Stomach smooth muscle (tissue), 2 donors: ENCODE data around the gene GCC2.

ENCODE experiments used
- H3K27ac ChIP-seq: one replicate; pipeline ENCODE4 v1.7.0; 2013; ENCODE audit warnings: mild to moderate bottlenecking, low read length, inconsistent platforms
- H3K27me3 ChIP-seq, 2 donors: one replicate each; pipeline ENCODE4 v1.7.0; 2013; ENCODE audit warnings: low read length in 2 of 2; ENCODE audit not compliant: insufficient read depth in 2 of 2, control insufficient read depth in 1 of 2
- H3K36me3 ChIP-seq, 2 donors: one replicate each; pipeline ENCODE4 v1.7.0; 2013; ENCODE audit warnings: low read length in 2 of 2; ENCODE audit not compliant: control insufficient read depth in 2 of 2, insufficient read depth in 2 of 2
- H3K4me1 ChIP-seq: one replicate; pipeline ENCODE4 v1.7.0; 2013; ENCODE audit warnings: low read length; ENCODE audit not compliant: control insufficient read depth, insufficient read depth
- H3K4me3 ChIP-seq, 2 donors: one replicate each; pipeline ENCODE4 v1.7.0; 2013; ENCODE audit warnings: low read length in 2 of 2
- H3K9ac ChIP-seq, 2 donors: one replicate each; pipeline ENCODE4 v1.7.0; 2013; ENCODE audit warnings: low read length in 2 of 2, mild to moderate bottlenecking in 1 of 2
- H3K9me3 ChIP-seq, 2 donors: one replicate each; pipeline ENCODE4 v1.7.0; 2013; ENCODE audit warnings: low read length in 2 of 2; ENCODE audit not compliant: control insufficient read depth in 2 of 2
- donor health status: healthy.
- donor health status: Pancreatic carcinoma.

GCC2 gene, protein sequence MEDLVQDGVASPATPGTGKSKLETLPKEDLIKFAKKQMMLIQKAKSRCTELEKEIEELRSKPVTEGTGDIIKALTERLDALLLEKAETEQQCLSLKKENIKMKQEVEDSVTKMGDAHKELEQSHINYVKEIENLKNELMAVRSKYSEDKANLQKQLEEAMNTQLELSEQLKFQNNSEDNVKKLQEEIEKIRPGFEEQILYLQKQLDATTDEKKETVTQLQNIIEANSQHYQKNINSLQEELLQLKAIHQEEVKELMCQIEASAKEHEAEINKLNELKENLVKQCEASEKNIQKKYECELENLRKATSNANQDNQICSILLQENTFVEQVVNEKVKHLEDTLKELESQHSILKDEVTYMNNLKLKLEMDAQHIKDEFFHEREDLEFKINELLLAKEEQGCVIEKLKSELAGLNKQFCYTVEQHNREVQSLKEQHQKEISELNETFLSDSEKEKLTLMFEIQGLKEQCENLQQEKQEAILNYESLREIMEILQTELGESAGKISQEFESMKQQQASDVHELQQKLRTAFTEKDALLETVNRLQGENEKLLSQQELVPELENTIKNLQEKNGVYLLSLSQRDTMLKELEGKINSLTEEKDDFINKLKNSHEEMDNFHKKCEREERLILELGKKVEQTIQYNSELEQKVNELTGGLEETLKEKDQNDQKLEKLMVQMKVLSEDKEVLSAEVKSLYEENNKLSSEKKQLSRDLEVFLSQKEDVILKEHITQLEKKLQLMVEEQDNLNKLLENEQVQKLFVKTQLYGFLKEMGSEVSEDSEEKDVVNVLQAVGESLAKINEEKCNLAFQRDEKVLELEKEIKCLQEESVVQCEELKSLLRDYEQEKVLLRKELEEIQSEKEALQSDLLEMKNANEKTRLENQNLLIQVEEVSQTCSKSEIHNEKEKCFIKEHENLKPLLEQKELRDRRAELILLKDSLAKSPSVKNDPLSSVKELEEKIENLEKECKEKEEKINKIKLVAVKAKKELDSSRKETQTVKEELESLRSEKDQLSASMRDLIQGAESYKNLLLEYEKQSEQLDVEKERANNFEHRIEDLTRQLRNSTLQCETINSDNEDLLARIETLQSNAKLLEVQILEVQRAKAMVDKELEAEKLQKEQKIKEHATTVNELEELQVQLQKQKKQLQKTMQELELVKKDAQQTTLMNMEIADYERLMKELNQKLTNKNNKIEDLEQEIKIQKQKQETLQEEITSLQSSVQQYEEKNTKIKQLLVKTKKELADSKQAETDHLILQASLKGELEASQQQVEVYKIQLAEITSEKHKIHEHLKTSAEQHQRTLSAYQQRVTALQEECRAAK (N-terminal part only)

DNA sequence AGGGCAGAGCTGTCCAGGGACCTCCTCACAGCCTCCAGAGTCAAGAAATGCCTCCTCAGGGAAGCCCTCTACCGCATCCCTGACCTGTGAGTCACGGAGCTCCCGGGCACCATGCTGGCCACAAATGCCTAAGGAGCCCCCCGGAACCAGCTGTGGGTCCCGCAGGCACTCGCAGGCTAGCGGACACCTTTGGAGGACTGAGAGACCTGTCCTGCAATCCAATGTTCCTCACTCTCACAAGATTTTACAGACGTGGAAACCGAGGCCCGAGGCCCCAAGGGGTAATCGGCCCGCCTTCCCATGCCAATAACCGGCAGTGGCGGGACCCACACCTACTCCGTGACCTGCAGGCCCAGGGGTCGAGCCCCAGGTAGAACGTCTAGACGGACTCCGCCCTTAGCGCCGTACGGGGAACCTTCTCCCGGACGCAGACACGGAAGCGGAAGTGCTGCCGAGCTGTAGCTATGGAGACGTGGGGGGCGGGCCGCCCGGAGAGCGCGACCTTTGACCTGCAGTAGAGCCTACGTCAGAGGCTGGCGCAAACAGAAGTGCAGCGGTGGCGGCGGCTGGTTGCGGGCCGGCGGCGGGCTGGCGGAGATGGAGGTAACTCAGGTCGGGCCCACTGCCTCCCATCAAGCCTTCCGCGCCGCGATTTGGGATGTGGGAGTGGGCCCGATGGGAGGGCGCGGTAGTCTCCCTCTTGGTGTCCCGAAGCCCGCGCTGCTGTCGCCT, at the start of gene GCC2:
GCC2 (plus strand) TSS at position 529 of the 732 bp plus-strand sequence; CDS start at position 598, 69 bp downstream.
- H3K4me1 ChIP-seq, result peaks cover 4% of the 10 kb centered on the region
- peak within 1 kb of the TSS; percentile 78 to 93 for H3K9ac ChIP-seq
- H3K4me3 ChIP-seq, result peak within 1 kb of the TSS; percentile 91 to 96

DNA sequence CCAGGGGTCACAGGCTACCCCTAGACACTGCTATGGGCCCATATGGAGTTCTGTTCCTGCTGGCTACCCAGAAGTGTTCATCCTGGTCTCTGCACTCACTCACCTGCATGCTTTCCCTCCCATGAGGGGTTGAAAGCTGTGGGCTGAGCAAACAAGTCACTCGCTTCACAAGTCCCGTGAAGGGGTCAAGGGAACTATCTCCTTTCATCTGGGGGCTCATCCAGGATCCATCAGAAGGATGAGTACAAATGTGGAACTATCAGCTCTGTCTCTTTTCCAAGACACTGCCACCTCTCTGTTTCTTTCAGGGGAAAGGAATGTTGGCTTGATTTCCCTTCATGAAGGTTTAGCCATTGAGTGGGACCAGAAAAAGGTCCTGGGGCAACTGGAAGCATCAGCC, 49.5 kb upstream of the GCC2 start:
- H3K4me3 ChIP-seq, result no peak overlapping the region
- no peaks in the 10 kb centered on the region for H3K27me3 ChIP-seq
- no peak overlapping the region for H3K9ac ChIP-seq
- no peak overlapping the region for H3K27ac ChIP-seq
- no peaks in the 10 kb centered on the region for H3K36me3 ChIP-seq
- H3K9me3 ChIP-seq, result peaks cover 6 to 18% of the 10 kb centered on the region in 2 donors
- peaks cover 3% of the 10 kb centered on the region for H3K4me1 ChIP-seq

More for the DNA sequence above, at the start of gene GCC2:
- Histone ChIP-seq H3K36me3 (peaks cover 5 to 6% of the 10 kb centered on the region in 2 donors), H3K27ac (peak within 1 kb of the TSS; percentile 78), H3K9me3 (no peaks in the 10 kb centered on the region), H3K27me3 (no peaks in the 10 kb centered on the region)

DNA sequence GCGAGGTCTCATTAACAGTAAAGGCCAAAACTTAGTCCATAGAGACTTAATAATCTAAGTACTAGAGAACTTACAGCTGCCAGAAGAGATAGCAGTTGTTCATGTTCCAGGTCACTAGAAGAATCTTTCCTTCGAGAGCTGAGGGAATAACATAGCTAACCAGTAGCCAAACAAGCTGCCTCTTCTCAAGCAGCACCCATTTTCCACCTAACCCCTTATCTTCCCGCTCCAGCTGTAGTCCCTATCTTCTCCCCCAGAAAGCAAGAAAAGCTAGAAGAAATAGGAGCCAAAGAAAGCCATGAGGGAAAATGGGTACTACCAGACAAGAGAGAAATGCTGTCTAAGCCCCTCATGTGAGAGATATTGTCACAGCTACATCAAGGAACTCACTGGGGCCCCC, 47.2 kb upstream of the GCC2 start:
- Histone ChIP-seq H3K4me3 (no peak overlapping the region), H3K27ac (no peak overlapping the region), H3K4me1 (peaks cover 3% of the 10 kb centered on the region), H3K9ac (no peak overlapping the region), H3K36me3 (no peaks in the 10 kb centered on the region), H3K9me3 (peaks cover 6 to 18% of the 10 kb centered on the region in 2 donors), H3K27me3 (no peaks in the 10 kb centered on the region)

DNA sequence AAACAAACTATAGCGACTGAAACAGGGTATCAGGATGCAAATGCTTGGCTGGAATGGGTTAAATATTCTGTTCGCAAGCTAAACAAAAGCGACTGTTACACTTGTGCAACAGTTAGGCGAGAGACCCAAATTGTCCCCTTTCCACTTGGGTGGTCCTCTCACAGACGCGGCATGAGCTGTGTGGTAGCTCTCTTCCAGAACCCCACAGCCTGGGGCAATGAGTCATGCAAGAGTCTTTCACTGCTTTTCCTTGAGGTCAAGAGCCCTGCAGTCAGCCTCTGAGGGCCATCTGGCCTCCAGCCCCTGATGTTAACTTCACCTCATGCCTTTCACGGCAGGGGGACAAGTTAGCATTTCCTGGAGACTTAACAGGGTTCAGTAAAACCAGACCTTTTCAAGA, 45.5 kb upstream of the GCC2 start:
- peaks cover 3% of the 10 kb centered on the region for H3K4me1 ChIP-seq
- H3K9me3 ChIP-seq, result peaks cover 6 to 16% of the 10 kb centered on the region in 2 donors
- H3K27ac ChIP-seq, result no peak overlapping the region
- no peak overlapping the region for H3K4me3 ChIP-seq
- no peaks in the 10 kb centered on the region for H3K36me3 ChIP-seq
- no peak overlapping the region for H3K9ac ChIP-seq
- no peaks in the 10 kb centered on the region for H3K27me3 ChIP-seq

DNA sequence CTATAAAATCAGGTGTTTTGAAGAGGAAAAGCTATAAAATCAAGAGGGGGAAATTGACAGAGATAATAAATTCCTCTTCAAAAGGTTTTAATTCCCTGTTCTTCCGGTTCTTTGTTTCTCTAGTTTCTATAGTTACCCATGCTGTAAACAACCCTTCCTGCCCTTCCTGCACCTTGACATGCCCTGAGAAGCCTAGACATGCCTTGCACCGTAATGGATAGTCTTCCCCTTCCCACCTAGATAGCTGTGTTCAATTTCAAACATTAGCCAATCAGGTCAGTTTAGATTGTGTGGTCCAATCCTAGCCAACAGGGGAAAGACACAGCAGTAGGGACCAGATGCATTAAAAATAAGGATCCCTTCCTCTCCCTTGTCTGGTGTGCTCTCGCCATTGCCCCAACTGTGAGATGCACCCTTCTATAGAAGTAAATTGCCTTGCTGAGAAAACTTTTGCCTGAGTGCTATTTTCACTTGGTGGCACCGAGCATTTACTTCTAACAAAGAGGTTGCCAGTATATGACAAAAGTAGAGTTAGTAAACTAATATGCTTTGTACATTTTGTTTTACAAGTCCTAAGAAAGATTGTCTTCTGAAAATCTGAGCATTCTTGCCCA, 44.1 kb upstream of the GCC2 start:
- Histone ChIP-seq H3K4me1 (peaks cover 3% of the 10 kb centered on the region), H3K27me3 (no peaks in the 10 kb centered on the region), H3K4me3 (no peak overlapping the region)

DNA sequence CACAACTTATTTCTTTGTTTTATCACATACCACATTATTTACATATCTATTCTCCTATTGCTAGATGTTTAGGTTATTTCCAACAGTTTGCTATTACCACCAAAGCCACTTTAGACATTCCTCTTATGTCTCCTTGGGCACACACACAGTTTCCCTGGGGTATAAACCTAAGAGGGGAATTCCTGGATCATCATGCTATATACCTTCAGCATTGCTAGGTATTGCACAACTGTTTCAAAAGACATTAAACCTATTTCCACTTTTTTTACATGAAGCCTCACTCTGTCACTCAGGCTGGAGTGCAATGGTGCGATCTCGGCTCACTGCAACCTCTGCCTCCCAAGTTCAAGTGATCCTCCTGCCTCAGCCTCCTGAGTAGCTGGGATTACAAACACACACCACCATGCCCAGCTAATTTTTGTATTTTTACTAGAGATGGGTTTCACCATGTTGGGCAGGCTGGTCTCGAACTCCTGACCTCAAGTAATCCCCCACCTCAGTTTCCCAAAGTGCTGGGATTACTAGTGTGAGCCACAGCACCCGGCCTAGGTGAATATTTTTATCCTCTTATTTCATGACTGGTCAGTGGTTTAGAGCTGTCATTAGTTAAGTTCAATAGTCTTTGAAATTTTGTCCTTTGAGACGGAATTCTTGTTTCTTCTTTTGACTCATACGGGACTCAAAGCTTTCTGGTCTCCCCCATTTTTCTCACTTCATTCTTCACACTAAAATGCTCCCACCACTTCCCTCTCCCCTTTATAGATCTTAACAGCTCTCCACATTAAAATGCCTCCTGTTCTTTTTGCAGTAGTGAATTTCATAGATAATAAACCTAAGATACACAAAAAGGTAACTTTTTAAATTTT, 40.9 kb upstream of the GCC2 start:
- Histone ChIP-seq H3K9ac (no peak overlapping the region), H3K4me3 (no peak overlapping the region), H3K36me3 (no peaks in the 10 kb centered on the region), H3K27ac (no peak overlapping the region), H3K27me3 (no peaks in the 10 kb centered on the region), H3K9me3 (no peaks in the 10 kb centered on the region), H3K4me1 (peaks cover 3% of the 10 kb centered on the region)

More for the DNA sequence above, 44.1 kb upstream of the GCC2 start:
- Histone ChIP-seq H3K9me3 (peaks cover 0 to 3% of the 10 kb centered on the region in 2 donors), H3K9ac (no peak overlapping the region), H3K36me3 (no peaks in the 10 kb centered on the region), H3K27ac (no peak overlapping the region)

DNA sequence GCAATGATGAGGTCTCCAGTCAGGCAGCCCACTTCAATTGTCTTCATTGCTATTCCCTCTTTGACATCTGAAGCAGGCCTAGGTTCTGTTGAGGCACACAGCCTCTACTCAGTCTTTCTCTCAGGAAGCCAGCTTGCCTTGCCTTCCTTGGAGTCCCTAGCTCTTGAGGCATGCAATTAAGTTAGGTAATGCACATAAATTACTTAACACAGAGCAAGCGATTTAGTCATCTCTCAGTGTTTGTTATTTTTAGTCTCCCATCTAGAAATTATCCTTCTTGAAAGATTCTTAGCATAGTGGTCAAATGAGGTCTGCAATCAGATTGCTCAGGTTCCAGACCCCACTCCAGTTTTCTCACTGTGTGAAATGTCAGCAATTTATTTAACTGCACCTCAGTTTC, 39.2 kb upstream of the GCC2 start:
- H3K27ac ChIP-seq, result no peak overlapping the region
- no peaks in the 10 kb centered on the region for H3K36me3 ChIP-seq
- no peaks in the 10 kb centered on the region for H3K4me1 ChIP-seq
- no peaks in the 10 kb centered on the region for H3K9me3 ChIP-seq
- H3K27me3 ChIP-seq, result no peaks in the 10 kb centered on the region
- H3K4me3 ChIP-seq, result no peak overlapping the region
- H3K9ac ChIP-seq, result no peak overlapping the region

DNA sequence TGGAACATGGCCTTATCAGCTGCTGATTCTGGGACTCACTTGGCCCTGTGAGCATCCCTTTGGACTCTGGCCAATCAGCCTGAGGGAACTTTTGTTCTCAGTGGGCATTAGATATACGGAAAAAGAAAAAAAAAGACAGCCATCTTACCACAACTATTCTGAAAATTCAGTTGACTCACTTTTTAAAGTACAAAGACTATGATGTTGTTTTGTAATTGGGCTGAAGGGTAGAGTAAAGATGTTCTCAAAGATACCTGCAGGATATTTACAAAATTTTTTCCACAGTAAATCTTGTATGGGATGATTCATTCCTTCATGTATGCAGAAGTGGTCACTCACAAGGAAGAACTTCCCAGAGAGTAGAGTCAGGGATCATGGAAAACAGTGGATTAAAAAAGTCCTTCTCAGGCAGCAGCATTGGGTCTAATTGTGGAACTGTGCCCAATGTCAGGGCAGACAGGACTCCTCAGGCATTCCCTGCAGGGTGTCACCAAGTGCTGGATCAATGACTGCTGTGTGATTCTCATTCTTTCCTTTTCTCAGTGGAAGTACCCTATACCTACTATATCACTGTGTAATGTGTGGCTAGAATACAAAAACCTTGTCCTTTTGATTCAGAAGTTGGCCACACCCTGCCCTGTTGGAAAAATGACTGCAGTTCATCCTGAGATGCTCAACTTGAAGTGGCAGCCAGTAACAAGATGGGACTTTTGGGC, 35.9 kb upstream of the GCC2 start:
- no peak overlapping the region for H3K9ac ChIP-seq
- no peak overlapping the region for H3K4me3 ChIP-seq
- no peaks in the 10 kb centered on the region for H3K27me3 ChIP-seq
- no peaks in the 10 kb centered on the region for H3K9me3 ChIP-seq
- H3K36me3 ChIP-seq, result no peaks in the 10 kb centered on the region
- H3K4me1 ChIP-seq, result no peaks in the 10 kb centered on the region
- no peak overlapping the region for H3K27ac ChIP-seq

DNA sequence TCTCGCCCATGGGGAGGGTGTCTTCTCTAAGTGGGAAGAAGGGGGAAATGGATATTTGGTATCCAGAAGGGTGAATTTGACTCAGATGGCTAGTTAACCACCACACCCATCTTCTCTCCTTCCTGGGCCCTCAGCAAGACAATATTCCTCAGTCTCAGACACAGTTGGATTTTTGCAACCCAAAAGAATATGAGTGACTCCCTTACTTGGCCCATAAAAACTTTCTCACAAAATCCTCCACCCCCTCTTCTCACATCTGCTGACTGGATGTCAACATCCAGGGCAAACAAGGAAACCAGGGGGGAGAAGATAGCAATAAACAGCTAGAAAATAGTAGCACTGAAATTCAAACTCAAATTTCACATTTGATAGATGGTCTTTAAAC, 35.3 kb upstream of the GCC2 start:
- Histone ChIP-seq H3K27ac (no peak overlapping the region), H3K9me3 (no peaks in the 10 kb centered on the region), H3K4me1 (no peaks in the 10 kb centered on the region), H3K36me3 (no peaks in the 10 kb centered on the region), H3K4me3 (no peak overlapping the region), H3K27me3 (no peaks in the 10 kb centered on the region), H3K9ac (no peak overlapping the region)
